Measurements from ENCODE around the gene ST6GAL1. TPM values are rescaled to one million over a fixed set of nuclear protein-coding genes. Genes with fewer than 3 reads are reported as not detected.
A peak's percentile ranks its signal among the peaks of the same experiment; 100 is the strongest.

Gene ST6GAL1
- total RNA-seq, 1 donor from 2014 or later, result 36.6 TPM

DNA sequence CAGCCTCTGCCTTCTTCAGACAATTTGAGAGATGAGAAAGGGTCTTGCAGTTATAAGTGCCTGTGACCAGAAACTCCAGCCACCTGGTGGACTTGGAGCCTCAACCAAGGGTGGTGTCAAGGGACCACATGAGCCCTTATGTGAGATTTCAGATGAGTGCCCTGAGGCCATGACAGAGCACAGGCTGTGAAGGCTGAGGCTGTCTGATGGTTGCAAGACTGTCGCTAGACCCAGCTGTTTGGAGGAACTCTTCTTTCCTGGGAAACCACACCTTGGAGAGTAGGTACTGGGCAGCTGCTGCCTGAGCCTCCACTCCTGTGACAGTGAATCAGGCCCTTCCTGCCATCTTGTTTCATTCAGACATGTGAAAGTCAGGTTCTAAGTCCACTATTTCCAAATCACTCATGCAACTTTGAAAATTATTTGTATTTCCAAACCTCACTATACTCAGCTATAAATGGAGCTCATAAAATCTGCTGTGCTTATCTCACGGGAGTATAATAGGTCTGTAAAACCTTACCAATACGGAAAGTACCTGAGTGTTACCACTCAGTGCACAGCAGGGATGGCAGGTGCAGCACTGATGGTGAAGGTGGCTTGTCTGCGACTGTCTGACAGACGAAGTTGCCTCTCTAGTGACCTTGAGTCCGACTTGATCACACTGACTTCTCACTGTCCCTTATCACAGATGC, 109.5 kb downstream of the ST6GAL1 start:
- DNase-seq (ENCODE audit: low spot score), result no peak
- Mint-ChIP-seq H3K4me1 (ENCODE audit: low read depth) (peaks cover 20% of the 10 kb centered on the region), H3K9me3 (ENCODE audit: low read depth) (peaks cover 13% of the 10 kb centered on the region)

GRCh38 chr3:187040516-187041361, 110.4 kb downstream of the ST6GAL1 start:
- DNase-seq (ENCODE audit: low spot score), result no peak
- Mint-ChIP-seq H3K27ac (ENCODE audit: unreplicated experiment) (peak overlapping the region; percentile 63), H3K9me3 (ENCODE audit: low read depth) (peaks cover 4% of the 10 kb centered on the region), H3K4me3 (ENCODE audit: unreplicated experiment) (no peak overlapping the region), H3K36me3 (ENCODE audit: low read depth) (peaks cover 24% of the 10 kb centered on the region), H3K4me1 (ENCODE audit: low read depth) (peaks cover 22% of the 10 kb centered on the region), H3K27me3 (ENCODE audit: low read depth) (no peaks in the 10 kb centered on the region)
- TF ChIP-seq CTCF (IDR thresholded peaks at IDR 0.05), result no peak

More for the DNA sequence above, 109.5 kb downstream of the ST6GAL1 start:
- no peak overlapping the region for H3K4me3 Mint-ChIP-seq (ENCODE audit: unreplicated experiment)
- H3K36me3 Mint-ChIP-seq (ENCODE audit: low read depth), result peaks cover 28% of the 10 kb centered on the region
- no peak overlapping the region for H3K27ac Mint-ChIP-seq (ENCODE audit: unreplicated experiment)
- no peaks in the 10 kb centered on the region for H3K27me3 Mint-ChIP-seq (ENCODE audit: low read depth)
- no peak for TF ChIP-seq CTCF (IDR thresholded peaks at IDR 0.05)

GRCh38 chr3:187041362-187042307, 111.3 kb downstream of the ST6GAL1 start:
- Mint-ChIP-seq H3K9me3 (ENCODE audit: low read depth) (no peaks in the 10 kb centered on the region), H3K27ac (ENCODE audit: unreplicated experiment) (peak overlapping the region; percentile 52), H3K36me3 (ENCODE audit: low read depth) (peaks cover 24% of the 10 kb centered on the region), H3K4me1 (ENCODE audit: low read depth) (peaks cover 22% of the 10 kb centered on the region), H3K27me3 (ENCODE audit: low read depth) (no peaks in the 10 kb centered on the region), H3K4me3 (ENCODE audit: unreplicated experiment) (no peak overlapping the region)
- no peak for DNase-seq (ENCODE audit: low spot score)
- no peak for TF ChIP-seq CTCF (IDR thresholded peaks at IDR 0.05)

GRCh38 chr3:187042346-187042745, 112.0 kb downstream of the ST6GAL1 start:
- no peaks in the 10 kb centered on the region for H3K9me3 Mint-ChIP-seq (ENCODE audit: low read depth)
- no peak overlapping the region for H3K27ac Mint-ChIP-seq (ENCODE audit: unreplicated experiment)
- DNase-seq (ENCODE audit: low spot score), result no peak
- no peak for TF ChIP-seq CTCF (IDR thresholded peaks at IDR 0.05)
- H3K4me3 Mint-ChIP-seq (ENCODE audit: unreplicated experiment), result no peak overlapping the region
- H3K4me1 Mint-ChIP-seq (ENCODE audit: low read depth), result peaks cover 22% of the 10 kb centered on the region
- H3K27me3 Mint-ChIP-seq (ENCODE audit: low read depth), result no peaks in the 10 kb centered on the region
- H3K36me3 Mint-ChIP-seq (ENCODE audit: low read depth), result peaks cover 24% of the 10 kb centered on the region
